ENCODE results near the gene CBLN3. TPM values are rescaled to one million over a fixed set of nuclear protein-coding genes. Genes with fewer than 3 reads are reported as not detected.
A peak's percentile ranks its signal among the peaks of the same experiment; 100 is the strongest.

The CBLN3 gene
- polyA plus RNA-seq, 3 donors = 0.07 to 1.1 TPM; not detected in 1

DNA sequence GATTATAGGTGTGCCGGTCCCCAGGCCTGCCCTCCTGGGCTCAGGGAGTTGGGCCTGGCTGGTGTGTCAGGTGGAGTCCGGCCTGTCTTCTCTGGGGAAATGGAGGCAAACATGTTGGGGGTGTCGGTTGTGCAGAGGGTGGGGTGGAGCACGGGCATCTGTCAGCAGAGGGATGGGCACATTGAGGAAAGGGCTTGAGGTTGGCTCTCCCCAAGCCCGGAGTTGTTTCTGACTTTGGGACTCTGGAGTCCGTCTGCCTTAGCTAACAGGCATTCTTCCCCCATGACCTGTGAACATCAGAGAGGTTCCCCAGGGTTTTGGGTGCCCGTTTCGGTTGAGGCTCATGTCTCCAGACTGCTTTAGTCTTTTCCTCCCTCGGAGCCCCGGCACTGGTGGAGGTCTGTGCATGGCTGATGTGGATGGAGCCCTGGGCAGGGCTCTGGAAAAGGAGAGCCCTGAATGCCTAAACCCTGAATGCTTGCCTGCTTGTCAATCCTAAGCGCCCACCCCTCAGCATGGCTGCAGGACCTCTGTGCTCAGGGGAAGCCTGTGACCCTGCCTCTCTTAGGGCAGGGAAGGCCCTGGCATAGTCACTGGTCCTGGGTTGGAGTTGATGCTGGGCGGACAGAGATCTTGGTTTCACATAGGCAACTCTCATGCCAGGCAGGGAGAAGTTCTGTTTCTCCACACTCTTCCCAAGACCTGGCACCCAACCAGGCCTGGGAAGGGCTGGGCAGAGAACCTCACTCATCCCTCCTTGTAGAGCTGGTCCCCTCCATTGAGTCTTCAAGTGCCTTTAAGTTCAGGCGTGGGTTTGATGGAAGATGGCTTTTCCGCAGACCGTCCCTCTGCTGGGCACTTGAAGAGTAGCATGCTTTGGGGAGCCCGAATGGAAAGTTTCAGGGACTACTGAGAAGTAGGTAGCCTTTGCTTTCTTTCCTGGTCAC is 17.8 kb downstream of the CBLN3 start:
- H3K4me2 ChIP-seq (replicated peaks; ENCODE audit: extremely low read depth, low read length, poor library complexity, severe bottlenecking) = no peak overlapping the region
- no peak overlapping the region for H3K4me3 Mint-ChIP-seq
- H2AFZ ChIP-seq (ENCODE audit: insufficient read depth, low read depth, low read length, poor library complexity, severe bottlenecking) = no peak overlapping the region
- no peaks in the 10 kb centered on the region for H3K36me3 ChIP-seq (replicated peaks in 1 of 2; ENCODE audit: control insufficient read depth in 1 of 2, insufficient read depth in 2 of 2, low read length in 2 of 2)
- TF ChIP-seq, protein P1, sequence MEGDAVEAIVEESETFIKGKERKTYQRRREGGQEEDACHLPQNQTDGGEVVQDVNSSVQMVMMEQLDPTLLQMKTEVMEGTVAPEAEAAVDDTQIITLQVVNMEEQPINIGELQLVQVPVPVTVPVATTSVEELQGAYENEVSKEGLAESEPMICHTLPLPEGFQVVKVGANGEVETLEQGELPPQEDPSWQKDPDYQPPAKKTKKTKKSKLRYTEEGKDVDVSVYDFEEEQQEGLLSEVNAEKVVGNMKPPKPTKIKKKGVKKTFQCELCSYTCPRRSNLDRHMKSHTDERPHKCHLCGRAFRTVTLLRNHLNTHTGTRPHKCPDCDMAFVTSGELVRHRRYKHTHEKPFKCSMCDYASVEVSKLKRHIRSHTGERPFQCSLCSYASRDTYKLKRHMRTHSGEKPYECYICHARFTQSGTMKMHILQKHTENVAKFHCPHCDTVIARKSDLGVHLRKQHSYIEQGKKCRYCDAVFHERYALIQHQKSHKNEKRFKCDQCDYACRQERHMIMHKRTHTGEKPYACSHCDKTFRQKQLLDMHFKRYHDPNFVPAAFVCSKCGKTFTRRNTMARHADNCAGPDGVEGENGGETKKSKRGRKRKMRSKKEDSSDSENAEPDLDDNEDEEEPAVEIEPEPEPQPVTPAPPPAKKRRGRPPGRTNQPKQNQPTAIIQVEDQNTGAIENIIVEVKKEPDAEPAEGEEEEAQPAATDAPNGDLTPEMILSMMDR (IDR thresholded peaks at IDR 0.05) = peak; percentile 83
- no peaks in the 10 kb centered on the region for H3K36me3 Mint-ChIP-seq
- H4K20me1 ChIP-seq (ENCODE audit: insufficient read depth, low read length) = no peaks in the 10 kb centered on the region
- no peak overlapping the region for H3K27ac ChIP-seq (ENCODE audit: low read depth in 1 of 2, low read length in 2 of 2)
- H3K4me1 Mint-ChIP-seq = no peaks in the 10 kb centered on the region
- intact Hi-C loops (cut with micrococcal nuclease) = no loop called here
- H3K4me3 ChIP-seq (replicated peaks in 1 of 3; ENCODE audit: low read depth in 2 of 3, low read length in 3 of 3) = no peak overlapping the region
- H3K9me3 Mint-ChIP-seq = no peaks in the 10 kb centered on the region
- peak in 2 of 3 donors; percentile 43 to 49 for DNase-seq
- no peaks in the 10 kb centered on the region for H3K4me1 ChIP-seq (ENCODE audit: control insufficient read depth in 1 of 2, insufficient read depth in 2 of 2, low read length in 2 of 2)
- WGBS (ENCODE audit: insufficient coverage) = 70% methylated on average over 13 of the region's 16 CpGs
- no peak overlapping the region for H3K9ac ChIP-seq (ENCODE audit: insufficient read depth, low read length, poor library complexity, severe bottlenecking)
- peaks cover 0 to 4% (median 4%) of the 10 kb centered on the region in 3 donors for H3K27me3 Mint-ChIP-seq (ENCODE audit: low read depth in 3 of 3)
- H3K9me3 ChIP-seq (replicated peaks in 1 of 2; ENCODE audit: control insufficient read depth in 1 of 2, insufficient read depth in 1 of 2, low read length in 2 of 2) = no peaks in the 10 kb centered on the region
- no peak overlapping the region for H3K27ac Mint-ChIP-seq
- H3K79me2 ChIP-seq (ENCODE audit: insufficient read depth, low read length) = no peaks in the 10 kb centered on the region
- H3K27me3 ChIP-seq (ENCODE audit: control insufficient read depth in 2 of 2, insufficient read depth in 2 of 2, low read length in 2 of 2) = no peaks in the 10 kb centered on the region

DNA sequence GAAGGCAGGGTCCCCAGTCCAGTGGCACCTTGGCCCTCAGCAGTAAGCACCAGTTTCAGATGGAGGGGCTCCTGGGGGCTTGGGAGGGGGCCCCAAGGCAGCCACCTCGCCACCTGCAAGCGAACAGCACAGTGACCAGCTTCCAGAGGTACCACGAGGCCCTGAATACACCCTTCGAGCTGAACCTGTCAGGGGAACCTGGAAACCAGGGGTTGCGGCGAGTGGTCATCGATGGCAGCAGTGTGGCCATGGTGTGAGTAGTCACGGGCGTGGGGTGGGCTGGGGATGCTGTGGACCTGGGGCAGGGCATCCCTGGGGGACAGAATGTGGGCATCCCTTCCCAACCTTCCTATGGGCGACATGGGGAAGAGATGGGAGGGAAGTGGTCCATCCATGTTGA is 19.5 kb downstream of the CBLN3 start:
- Histone ChIP-seq H3K4me1 (ENCODE audit: control insufficient read depth in 1 of 2, insufficient read depth in 2 of 2, low read length in 2 of 2) (no peaks in the 10 kb centered on the region), H3K4me2 (replicated peaks; ENCODE audit: extremely low read depth, low read length, poor library complexity, severe bottlenecking) (no peak overlapping the region), H3K36me3 (replicated peaks in 1 of 2; ENCODE audit: control insufficient read depth in 1 of 2, insufficient read depth in 2 of 2, low read length in 2 of 2) (no peaks in the 10 kb centered on the region), H4K20me1 (ENCODE audit: insufficient read depth, low read length) (no peaks in the 10 kb centered on the region), H3K27ac (ENCODE audit: low read depth in 1 of 2, low read length in 2 of 2) (no peak overlapping the region), H3K4me3 (replicated peaks in 1 of 3; ENCODE audit: low read depth in 2 of 3, low read length in 3 of 3) (no peak overlapping the region), H2AFZ (ENCODE audit: insufficient read depth, low read depth, low read length, poor library complexity, severe bottlenecking) (no peak overlapping the region), H3K9ac (ENCODE audit: insufficient read depth, low read length, poor library complexity, severe bottlenecking) (no peak overlapping the region), H3K79me2 (ENCODE audit: insufficient read depth, low read length) (no peaks in the 10 kb centered on the region), H3K9me3 (replicated peaks in 1 of 2; ENCODE audit: control insufficient read depth in 1 of 2, insufficient read depth in 1 of 2, low read length in 2 of 2) (no peaks in the 10 kb centered on the region), H3K27me3 (ENCODE audit: control insufficient read depth in 2 of 2, insufficient read depth in 2 of 2, low read length in 2 of 2) (no peaks in the 10 kb centered on the region)
- WGBS (ENCODE audit: insufficient coverage) = 89% methylated on average over 4 of the region's 10 CpGs
- TF ChIP-seq, protein P1 (IDR thresholded peaks at IDR 0.05) = no peak
- Mint-ChIP-seq H3K4me1 (no peaks in the 10 kb centered on the region), H3K27me3 (ENCODE audit: low read depth in 3 of 3) (peaks cover 0 to 5% (median 2%) of the 10 kb centered on the region in 3 donors), H3K9me3 (no peaks in the 10 kb centered on the region), H3K36me3 (no peaks in the 10 kb centered on the region), H3K27ac (no peak overlapping the region), H3K4me3 (no peak overlapping the region)
- intact Hi-C loops (cut with micrococcal nuclease) = loop anchor here in 1 of 2 donors (5.0 kb wide), 1 partner anchor 38 kb away; no protein-coding TSS in a partner anchor
- no peak for DNase-seq
